Trophoblast cell (in vitro differentiated cells and primary cell): ENCODE results near the gene KDM5B.

Experiments used
- DNase-seq, 2 donors: peaks; one replicate each; pipeline ENCODE4 v3.0.0-alpha.2; 2016
- H2AFZ ChIP-seq: 2 replicates; pipeline ENCODE4 v1.6.1; 2013; ENCODE audit warnings: low read length, moderate library complexity, mild to moderate bottlenecking; ENCODE audit not compliant: insufficient read depth, poor library complexity
- H2AK5ac ChIP-seq: 2 replicates; pipeline ENCODE4 v1.6.1; 2013; ENCODE audit warnings: mild to moderate bottlenecking, low read length
- H2BK120ac ChIP-seq: 2 replicates; pipeline ENCODE4 v1.6.1; 2013; ENCODE audit warnings: low read length, mild to moderate bottlenecking, moderate library complexity; ENCODE audit not compliant: insufficient read depth, poor library complexity
- H2BK12ac ChIP-seq: 2 replicates; pipeline ENCODE4 v1.6.1; 2013; ENCODE audit warnings: mild to moderate bottlenecking, low read length, moderate library complexity
- H2BK5ac ChIP-seq: 2 replicates; pipeline ENCODE4 v1.6.1; 2013; ENCODE audit warnings: low read length, low read depth, moderate library complexity, mild to moderate bottlenecking; ENCODE audit not compliant: poor library complexity
- H3K14ac ChIP-seq: 2 replicates; pipeline ENCODE4 v1.6.1; 2013; ENCODE audit warnings: mild to moderate bottlenecking, low read length
- H3K18ac ChIP-seq: 2 replicates; pipeline ENCODE4 v1.6.1; 2013; ENCODE audit warnings: mild to moderate bottlenecking, low read length
- H3K23ac ChIP-seq: 2 replicates; pipeline ENCODE4 v1.6.1; 2013; ENCODE audit warnings: low read length
- H3K27ac ChIP-seq: 2 replicates; pipeline ENCODE4 v1.5.1; 2013; ENCODE audit warnings: low read depth, mild to moderate bottlenecking, inconsistent platforms, low read length, moderate library complexity
- H3K27me3 ChIP-seq: 2 replicates; pipeline ENCODE4 v1.6.1; 2013; ENCODE audit warnings: inconsistent platforms, mild to moderate bottlenecking, low read length, moderate library complexity; ENCODE audit not compliant: insufficient read depth
- H3K36me3 ChIP-seq, 2 experiments: 1 replicate in 1 of 2; 2 replicates in 1 of 2; pipeline ENCODE4 v1.6.1; 2013; ENCODE audit warnings: low read length in 2 of 2, mild to moderate bottlenecking in 2 of 2, moderate library complexity in 1 of 2; ENCODE audit not compliant: insufficient read depth in 2 of 2, control insufficient read depth in 1 of 2
- H3K4ac ChIP-seq: 2 replicates; pipeline ENCODE4 v1.6.1; 2013; ENCODE audit warnings: low read depth, mild to moderate bottlenecking, low read length, moderate library complexity
- H3K4me1 ChIP-seq, 2 experiments: 1 replicate in 1 of 2; 2 replicates in 1 of 2; pipeline ENCODE4 v1.6.1; 2013; ENCODE audit warnings: low read length in 2 of 2, mild to moderate bottlenecking in 2 of 2, moderate library complexity in 1 of 2; ENCODE audit not compliant: insufficient read depth in 2 of 2, control insufficient read depth in 1 of 2
- H3K4me2 ChIP-seq: 2 replicates; pipeline ENCODE4 v1.6.1; 2013; ENCODE audit warnings: inconsistent platforms, mild to moderate bottlenecking, low read length, moderate library complexity
- H3K4me3 ChIP-seq: 2 replicates; pipeline ENCODE4 v1.5.1; 2013; ENCODE audit warnings: mild to moderate bottlenecking, low read depth, low read length, inconsistent platforms
- H3K79me1 ChIP-seq: one replicate; pipeline ENCODE4 v1.6.1; 2013; ENCODE audit warnings: low read length
- H3K79me2 ChIP-seq: 2 replicates; pipeline ENCODE4 v1.6.1; 2013; ENCODE audit warnings: low read length, mild to moderate bottlenecking; ENCODE audit not compliant: control insufficient read depth, insufficient read depth, poor library complexity
- H3K9ac ChIP-seq: 2 replicates; pipeline ENCODE4 v1.6.1; 2013; ENCODE audit warnings: mild to moderate bottlenecking, low read length
- H3K9me3 ChIP-seq: 2 replicates; pipeline ENCODE4 v1.6.1; 2013; ENCODE audit warnings: low read depth, mild to moderate bottlenecking, control low read depth, inconsistent platforms, low read length; ENCODE audit not compliant: insufficient read depth
- H4K12ac ChIP-seq: 2 replicates; pipeline ENCODE4 v1.6.1; 2013; ENCODE audit warnings: low read depth, mild to moderate bottlenecking, low read length, moderate library complexity
- H4K8ac ChIP-seq: 2 replicates; pipeline ENCODE4 v1.6.1; 2013; ENCODE audit warnings: low read depth, mild to moderate bottlenecking, low read length, moderate library complexity
- H4K91ac ChIP-seq: one replicate; pipeline ENCODE4 v1.6.1; 2013; ENCODE audit warnings: low read depth, mild to moderate bottlenecking, low read length, moderate library complexity
- WGBS: extraction: QIAGEN DNeasy Blood & Tissue Kit; methylation state at CpG from one replicate; pipeline ENCODE4 v1.1.7; 2013; ENCODE audit warnings: missing lambda C conversion rate; ENCODE audit not compliant: insufficient read length, insufficient coverage; ENCODE audit errors: extremely low coverage; 5-methylcytosine and 5-hydroxymethylcytosine counted together

KDM5B gene

DNA sequence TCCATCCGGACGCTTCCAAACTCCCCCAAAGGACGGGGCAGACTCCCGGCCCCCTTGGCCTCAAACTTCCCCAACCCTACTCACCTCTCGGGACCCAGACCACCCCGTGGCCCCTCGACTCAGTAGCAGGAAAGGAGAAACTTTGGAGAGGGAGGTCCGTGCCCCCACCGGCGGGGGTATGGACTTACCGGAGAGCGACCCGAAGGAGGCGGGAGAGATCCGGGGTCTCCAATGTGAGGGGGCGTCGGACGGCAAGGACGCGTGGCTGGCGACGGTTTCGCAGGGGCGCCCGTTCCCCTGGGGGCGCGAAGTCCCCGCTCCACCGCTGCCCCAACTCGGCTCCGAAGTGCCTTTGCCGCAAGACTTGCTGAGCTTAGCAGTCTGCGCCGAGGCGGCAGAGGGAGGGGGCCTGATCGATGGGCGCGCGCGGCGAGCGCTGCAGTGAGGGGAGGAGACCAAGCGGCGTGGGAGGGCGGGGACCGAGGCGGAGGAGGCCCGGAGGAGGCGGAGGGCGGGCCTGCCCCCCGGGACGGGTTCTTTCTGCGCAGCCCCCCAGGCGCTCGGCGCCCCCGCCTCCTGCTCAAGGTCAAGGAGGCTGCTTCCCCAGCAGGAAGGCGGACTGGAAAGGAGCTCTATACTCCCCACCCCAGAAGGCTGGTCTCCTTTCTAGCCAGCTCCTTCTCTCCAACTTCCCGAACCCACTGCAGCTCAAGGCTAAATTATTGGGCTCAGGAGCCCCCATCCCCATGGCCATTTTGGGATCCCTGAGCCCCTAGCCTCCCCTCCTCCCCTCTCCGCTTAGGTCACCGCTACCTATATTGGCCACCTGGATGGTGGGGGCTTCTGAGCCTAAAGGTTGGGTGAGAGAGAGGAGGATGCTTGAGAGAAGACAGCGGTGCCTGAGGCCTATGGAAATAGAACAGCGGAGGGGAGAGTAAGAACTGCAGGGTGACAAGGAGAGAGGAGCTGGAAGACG is 97.9 kb downstream of the KDM5B start, which contains the start of gene SYT2:
SYT2 (minus strand) TSS at position 385 of the 976 bp plus-strand sequence. CDS start 104,682 bp downstream, outside the sequence.
- H4K91ac ChIP-seq: no peak within 1 kb of the TSS
- H3K4me1 ChIP-seq: peaks cover 6 to 8% of the 10 kb centered on the region in 2 experiments
- H2BK5ac ChIP-seq: no peak within 1 kb of the TSS
- H3K79me2 ChIP-seq: no peaks in the 10 kb centered on the region
- no peak within 1 kb of the TSS for H3K23ac ChIP-seq
- no peak within 1 kb of the TSS for H3K14ac ChIP-seq
- H3K4me2 ChIP-seq: peak within 1 kb of the TSS; percentile 89
- no peak within 1 kb of the TSS for H4K8ac ChIP-seq
- no peak within 1 kb of the TSS for H3K4ac ChIP-seq
- peak within 1 kb of the TSS; percentile 70 for H3K4me3 ChIP-seq
- H2BK12ac ChIP-seq: no peak within 1 kb of the TSS
- no peak within 1 kb of the TSS for H2AK5ac ChIP-seq
- H3K36me3 ChIP-seq: no peaks in the 10 kb centered on the region
- peaks cover 38% of the 10 kb centered on the region for H3K27me3 ChIP-seq
- H2AFZ ChIP-seq: peak within 1 kb of the TSS; percentile 17
- H3K9me3 ChIP-seq: peaks cover 4% of the 10 kb centered on the region
- no peak within 1 kb of the TSS for H2BK120ac ChIP-seq
- H3K27ac ChIP-seq: no peak within 1 kb of the TSS
- H4K12ac ChIP-seq: no peak within 1 kb of the TSS
- no peaks in the 10 kb centered on the region for H3K79me1 ChIP-seq
- no peak within 1 kb of the TSS for H3K9ac ChIP-seq
- DNase-seq: no peak
- no peak within 1 kb of the TSS for H3K18ac ChIP-seq
- WGBS: no CpG with 5 or more reads among the region's 64 CpGs

- Histone ChIP-seq H3K27me3 (peaks cover 38% of the 10 kb centered on the region), H3K14ac (no peak overlapping the region), H2BK12ac (no peak overlapping the region), H4K91ac (no peak overlapping the region), H4K12ac (no peak overlapping the region), H3K27ac (no peak overlapping the region), H3K4me3 (no peak overlapping the region), H3K79me2 (no peaks in the 10 kb centered on the region), H2BK5ac (no peak overlapping the region), H3K4ac (no peak overlapping the region), H2AFZ (no peak overlapping the region), H3K18ac (no peak overlapping the region), H3K4me1 (peaks cover 6 to 8% of the 10 kb centered on the region in 2 experiments), H3K79me1 (no peaks in the 10 kb centered on the region), H3K9ac (no peak overlapping the region), H4K8ac (no peak overlapping the region), H3K23ac (no peak overlapping the region), H2AK5ac (no peak overlapping the region), H3K36me3 (no peaks in the 10 kb centered on the region), H2BK120ac (no peak overlapping the region), H3K9me3 (peaks cover 4% of the 10 kb centered on the region), H3K4me2 (peak overlapping the region; percentile 89)
- no peak for DNase-seq
- no CpG with 5 or more reads among the region's 34 CpGs for WGBS
Observed at GRCh38 chr1:202709276-202710041, 98.8 kb downstream of the KDM5B start.

DNA sequence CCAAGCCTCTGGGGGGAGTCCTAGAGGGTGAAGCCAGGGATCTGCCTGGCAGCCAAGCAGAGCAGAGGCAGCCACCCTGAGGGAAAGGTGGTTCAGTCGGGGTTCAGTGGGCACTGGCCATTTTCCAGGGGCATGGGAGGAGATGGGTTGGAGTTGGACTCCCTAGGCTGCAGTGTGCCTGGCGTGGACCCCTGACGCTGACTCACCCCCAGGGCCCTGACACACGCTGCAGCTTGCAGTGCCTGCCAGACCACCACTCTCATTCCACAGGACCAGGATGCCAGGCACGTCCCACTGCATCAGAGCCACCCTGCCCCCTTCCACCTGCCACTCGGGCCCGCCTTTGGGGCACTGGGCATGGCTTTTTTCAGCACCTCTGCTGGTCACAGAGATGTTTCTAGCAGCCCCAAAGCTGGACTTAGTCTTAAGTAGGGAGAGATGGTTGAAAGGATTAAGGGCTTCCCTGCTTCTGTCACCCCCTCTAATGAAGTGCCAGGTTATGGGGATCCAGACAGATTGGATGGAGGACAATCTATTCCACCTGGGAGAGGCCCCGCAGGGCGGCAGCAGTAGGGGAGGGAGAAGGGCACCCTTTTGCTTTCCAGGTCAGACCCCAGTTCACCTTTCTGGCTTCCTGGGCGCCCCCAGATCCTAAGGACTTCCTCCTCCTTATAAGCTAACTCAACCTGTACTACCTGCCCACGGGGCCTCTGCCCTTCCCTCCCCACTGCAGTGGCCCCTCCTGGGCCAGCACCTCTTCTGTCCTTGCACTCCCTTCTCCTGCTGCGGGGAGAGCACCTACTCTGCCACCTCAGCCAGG is 99.6 kb downstream of the KDM5B start:
- no peaks in the 10 kb centered on the region for H3K79me1 ChIP-seq
- no peak overlapping the region for H3K23ac ChIP-seq
- no peak overlapping the region for H3K27ac ChIP-seq
- peaks cover 38% of the 10 kb centered on the region for H3K27me3 ChIP-seq
- no peak overlapping the region for H3K4ac ChIP-seq
- H3K9me3 ChIP-seq: peaks cover 4% of the 10 kb centered on the region
- no peak overlapping the region for H3K9ac ChIP-seq
- H3K18ac ChIP-seq: no peak overlapping the region
- H2AK5ac ChIP-seq: no peak overlapping the region
- H3K4me1 ChIP-seq: peaks cover 6 to 8% of the 10 kb centered on the region in 2 experiments
- no CpG with 5 or more reads among the region's 12 CpGs for WGBS
- no peak overlapping the region for H2BK5ac ChIP-seq
- H4K91ac ChIP-seq: no peak overlapping the region
- H3K79me2 ChIP-seq: no peaks in the 10 kb centered on the region
- H2BK12ac ChIP-seq: no peak overlapping the region
- no peak overlapping the region for H3K4me2 ChIP-seq
- H3K36me3 ChIP-seq: no peaks in the 10 kb centered on the region
- no peak overlapping the region for H2BK120ac ChIP-seq
- H2AFZ ChIP-seq: no peak overlapping the region
- H4K12ac ChIP-seq: no peak overlapping the region
- H3K14ac ChIP-seq: no peak overlapping the region
- no peak for DNase-seq
- peak overlapping the region; percentile 24 for H3K4me3 ChIP-seq
- H4K8ac ChIP-seq: no peak overlapping the region

GRCh38 chr1:202706851-202707250 is 101.4 kb downstream of the KDM5B start:
- Histone ChIP-seq H3K27me3 (peaks cover 35% of the 10 kb centered on the region), H2BK120ac (no peak overlapping the region), H4K91ac (no peak overlapping the region), H3K36me3 (no peaks in the 10 kb centered on the region), H3K79me2 (no peaks in the 10 kb centered on the region), H3K4me3 (no peak overlapping the region), H3K4ac (no peak overlapping the region), H3K4me1 (peaks cover 6 to 8% of the 10 kb centered on the region in 2 experiments), H3K18ac (no peak overlapping the region), H4K8ac (no peak overlapping the region), H2BK5ac (no peak overlapping the region), H3K79me1 (no peaks in the 10 kb centered on the region), H3K27ac (no peak overlapping the region), H3K9me3 (peaks cover 3% of the 10 kb centered on the region), H2AFZ (no peak overlapping the region), H3K4me2 (no peak overlapping the region), H3K9ac (no peak overlapping the region), H3K23ac (no peak overlapping the region), H2AK5ac (no peak overlapping the region), H4K12ac (no peak overlapping the region), H2BK12ac (no peak overlapping the region), H3K14ac (no peak overlapping the region)
- DNase-seq: peak; percentile 33 to 77
- no CpG with 5 or more reads among the region's 5 CpGs for WGBS
